CD4-positive, alpha-beta T cell (primary cell): Measurements from ENCODE around the gene KRTAP10-7. TPM values are rescaled to one million over a fixed set of nuclear protein-coding genes. Genes with fewer than 3 reads are reported as not detected.
A peak's percentile ranks its signal among the peaks of the same experiment; 100 is the strongest.

Experiments
- ATAC-seq: fragments of 200-7000 bp; cut with Tn5 transposase; one replicate; pipeline ENCODE4 v1.10.0; 2022; ENCODE audit warnings: mild to moderate bottlenecking; ENCODE audit not compliant: poor library complexity
- CTCF ChIA-PET: fragments of 350-600 bp; sonication (Branson Sonifier 250); formaldehyde crosslinking; loops from one replicate; lab custom pipeline; 2021; ENCODE audit warnings: antibody characterized with exemption, inconsistent platforms; lab: Charles Lee
- POLR2A ChIA-PET: fragments of 350-600 bp; sonication (Branson Sonifier 250); formaldehyde crosslinking; loops from one replicate; lab custom pipeline; 2021; ENCODE audit warnings: antibody characterized with exemption, inconsistent platforms; lab: Charles Lee
- DNase-seq, 14 experiments: peaks; one replicate each; pipeline ENCODE4 v3.0.0-alpha.2; 2013 to 2020; ENCODE audit warnings: mixed read lengths in 2 of 14
- H3K27ac ChIP-seq, 2 donors: one replicate each; pipeline versions ENCODE4 v1.5.1 to v1.7.0; 2013; ENCODE audit warnings: low read length in 2 of 2, low read depth in 1 of 2, mild to moderate bottlenecking in 1 of 2
- H3K27me3 ChIP-seq, 2 experiments: 1 replicate in 1 of 2; 2 replicates in 1 of 2; pipeline versions ENCODE4 v1.6.1 to v1.7.0; 2013; ENCODE audit warnings: low read length in 2 of 2, control low read depth in 1 of 2, mild to moderate bottlenecking in 1 of 2, moderate library complexity in 1 of 2; ENCODE audit not compliant: insufficient read depth in 2 of 2, control insufficient read depth in 1 of 2
- H3K36me3 ChIP-seq: one replicate; pipeline ENCODE4 v1.6.1; 2013; ENCODE audit warnings: low read length, control low read depth; ENCODE audit not compliant: insufficient read depth
- H3K4me1 ChIP-seq: one replicate; pipeline ENCODE4 v1.6.1; 2013; ENCODE audit warnings: low read length, control low read depth; ENCODE audit not compliant: insufficient read depth
- H3K4me3 ChIP-seq: one replicate; pipeline ENCODE4 v1.5.1; 2013; ENCODE audit warnings: mild to moderate bottlenecking, low read length, moderate library complexity
- H3K9me3 ChIP-seq, 2 experiments: 1 replicate in 1 of 2; 2 replicates in 1 of 2; pipeline versions ENCODE4 v1.6.1 to v1.7.0; 2013; ENCODE audit warnings: low read length in 2 of 2, mild to moderate bottlenecking in 2 of 2, control low read depth in 1 of 2, moderate library complexity in 1 of 2; ENCODE audit not compliant: control insufficient read depth in 1 of 2, insufficient read depth in 1 of 2
- H3K27ac Mint-ChIP-seq: one replicate; pipeline ENCODE4 v1.8.0; 2020; ENCODE audit warnings: mixed read lengths
- H3K27me3 Mint-ChIP-seq: one replicate; pipeline ENCODE4 v1.8.0; 2021; ENCODE audit warnings: mixed read lengths
- H3K36me3 Mint-ChIP-seq: one replicate; pipeline ENCODE4 v1.8.0; 2021; ENCODE audit warnings: low read depth, mixed read lengths
- H3K4me1 Mint-ChIP-seq: one replicate; pipeline ENCODE4 v1.8.0; 2021; ENCODE audit warnings: low read depth, mixed read lengths
- H3K4me3 Mint-ChIP-seq: one replicate; pipeline ENCODE4 v1.8.0; 2020; ENCODE audit warnings: mild to moderate bottlenecking, mixed read lengths
- H3K9me3 Mint-ChIP-seq: one replicate; pipeline ENCODE4 v1.8.0; 2020; ENCODE audit warnings: mixed read lengths
- intact Hi-C, 2 experiments: fragments of 100-400 bp; cut with DNase I in 1 of 2; cut with micrococcal nuclease in 1 of 2; formaldehyde crosslinking; loops; one replicate each; pipeline versions ENCODE4 v1.15.1 to v1.9.0; 2023 to 2025; cut with DNase I, micrococcal nuclease
- total RNA-seq, 174 experiments: library from RNA in 2 of 174; stranded (reverse) in 2 of 174; gene quantifications; one replicate each; pipeline ENCODE4 v1.2.3 and lab custom pipeline; 2021 to 2026
- TF ChIP-seq, protein P1 (sequence below): fragments of 200-600 bp; IDR thresholded peaks from one replicate; pipeline ENCODE4 v1.8.0; 2022; ENCODE audit warnings: antibody characterized with exemption, mild to moderate bottlenecking

The KRTAP10-7 gene
- total RNA-seq, 2 experiments from 2014 or later = not detected

DNA sequence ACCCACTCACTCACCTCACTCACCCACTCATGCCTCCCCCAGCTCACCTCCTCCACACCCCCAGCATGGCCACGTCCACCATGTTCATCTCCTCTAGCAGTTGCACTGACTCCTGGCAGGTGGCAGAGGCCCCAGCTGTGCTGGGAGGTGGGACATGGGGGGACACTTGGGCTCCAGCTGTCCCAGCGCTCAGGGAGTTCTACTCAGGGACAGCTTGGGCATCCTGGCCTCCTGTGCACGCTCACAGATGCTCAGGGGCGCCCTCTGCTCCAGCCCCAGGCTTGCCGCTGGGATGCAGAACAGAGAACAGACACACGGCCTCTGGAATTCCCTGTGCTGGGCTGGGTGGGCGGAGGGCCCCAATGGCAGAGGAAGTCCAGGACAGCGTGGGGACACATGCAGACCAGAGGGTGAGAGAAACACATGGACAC lies 16.7 kb downstream of the KRTAP10-7 start:
- Histone ChIP-seq H3K36me3 (no peaks in the 10 kb centered on the region), H3K27ac (no peak overlapping the region), H3K4me3 (no peak overlapping the region), H3K9me3 (peaks cover 10 to 11% of the 10 kb centered on the region in 2 experiments), H3K27me3 (no peaks in the 10 kb centered on the region), H3K4me1 (peaks cover 42% of the 10 kb centered on the region)
- POLR2A ChIA-PET = interaction anchor here (1.4 kb wide), 1 partner anchor 41 kb away, joined by 3 read pairs; the partner anchor contains the start of gene KRTAP12-3
- Mint-ChIP-seq H3K27ac (peak overlapping the region; percentile 88), H3K4me1 (peaks cover 52% of the 10 kb centered on the region), H3K36me3 (peaks cover 33% of the 10 kb centered on the region), H3K4me3 (no peak overlapping the region), H3K27me3 (no peaks in the 10 kb centered on the region), H3K9me3 (peaks cover 20% of the 10 kb centered on the region)
- intact Hi-C loops = loop anchor here (5.0 to 10.0 kb wide), 3 partner anchors 35 to 105 kb away; partner anchors contain the start of genes KRTAP10-1 (in 1 of the 2) and KRTAP12-4 (in 1 of the 2)
- CTCF ChIA-PET = no interaction called here
- ATAC-seq (no peak), DNase-seq (no peak)
- TF ChIP-seq, protein P1, sequence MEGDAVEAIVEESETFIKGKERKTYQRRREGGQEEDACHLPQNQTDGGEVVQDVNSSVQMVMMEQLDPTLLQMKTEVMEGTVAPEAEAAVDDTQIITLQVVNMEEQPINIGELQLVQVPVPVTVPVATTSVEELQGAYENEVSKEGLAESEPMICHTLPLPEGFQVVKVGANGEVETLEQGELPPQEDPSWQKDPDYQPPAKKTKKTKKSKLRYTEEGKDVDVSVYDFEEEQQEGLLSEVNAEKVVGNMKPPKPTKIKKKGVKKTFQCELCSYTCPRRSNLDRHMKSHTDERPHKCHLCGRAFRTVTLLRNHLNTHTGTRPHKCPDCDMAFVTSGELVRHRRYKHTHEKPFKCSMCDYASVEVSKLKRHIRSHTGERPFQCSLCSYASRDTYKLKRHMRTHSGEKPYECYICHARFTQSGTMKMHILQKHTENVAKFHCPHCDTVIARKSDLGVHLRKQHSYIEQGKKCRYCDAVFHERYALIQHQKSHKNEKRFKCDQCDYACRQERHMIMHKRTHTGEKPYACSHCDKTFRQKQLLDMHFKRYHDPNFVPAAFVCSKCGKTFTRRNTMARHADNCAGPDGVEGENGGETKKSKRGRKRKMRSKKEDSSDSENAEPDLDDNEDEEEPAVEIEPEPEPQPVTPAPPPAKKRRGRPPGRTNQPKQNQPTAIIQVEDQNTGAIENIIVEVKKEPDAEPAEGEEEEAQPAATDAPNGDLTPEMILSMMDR = no peak

DNA sequence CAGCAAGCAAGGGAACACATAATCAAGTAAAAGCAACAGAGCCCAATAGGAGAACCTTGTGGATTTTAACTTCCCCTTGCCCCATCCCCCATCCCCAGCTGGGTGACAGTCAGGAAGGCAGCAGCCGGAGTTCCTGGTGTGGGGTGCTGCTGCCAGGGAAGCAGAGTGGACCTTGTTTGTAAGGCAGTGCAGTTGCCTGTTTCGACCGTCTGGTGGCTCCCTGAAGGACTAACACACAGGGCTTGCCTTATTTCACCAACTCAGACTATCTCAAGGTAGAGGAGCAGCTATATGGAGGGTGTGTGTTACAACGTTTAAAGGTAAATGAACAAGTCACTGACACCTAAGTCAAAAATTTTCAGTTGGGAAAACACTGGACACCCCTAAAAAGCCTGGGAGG lies 18.1 kb downstream of the KRTAP10-7 start:
- TF ChIP-seq, protein P1 = no peak
- Histone ChIP-seq H3K27ac (peak overlapping the region; percentile 44 to 74), H3K27me3 (no peaks in the 10 kb centered on the region), H3K9me3 (peaks cover 12 to 13% of the 10 kb centered on the region in 2 experiments), H3K4me3 (no peak overlapping the region), H3K4me1 (peaks cover 42% of the 10 kb centered on the region), H3K36me3 (no peaks in the 10 kb centered on the region)
- Mint-ChIP-seq H3K27me3 (no peaks in the 10 kb centered on the region), H3K36me3 (peaks cover 46% of the 10 kb centered on the region), H3K4me3 (peak overlapping the region; percentile 31), H3K4me1 (peaks cover 52% of the 10 kb centered on the region), H3K9me3 (peaks cover 24% of the 10 kb centered on the region), H3K27ac (peak overlapping the region; percentile 88)
- DNase-seq (peak in 4 of 14 experiments; percentile 23 to 55 (median 34)), ATAC-seq (peak; percentile 55)
- intact Hi-C loops = loop anchor here (2.0 to 10.0 kb wide), 5 partner anchors 34 to 104 kb away; partner anchors contain the start of genes KRTAP10-1 (in 1 of the 2), KRTAP12-3 (in 1 of the 2) and KRTAP12-4 (in 1 of the 2)
- CTCF ChIA-PET = no interaction called here
- POLR2A ChIA-PET = interaction anchor here (0.9 to 2.4 kb wide), 10 partner anchors 10 to 256 kb away, joined by 3 to 40 read pairs (median 5); partner anchors contain the start of genes KRTAP12-3 and SUMO3

DNA sequence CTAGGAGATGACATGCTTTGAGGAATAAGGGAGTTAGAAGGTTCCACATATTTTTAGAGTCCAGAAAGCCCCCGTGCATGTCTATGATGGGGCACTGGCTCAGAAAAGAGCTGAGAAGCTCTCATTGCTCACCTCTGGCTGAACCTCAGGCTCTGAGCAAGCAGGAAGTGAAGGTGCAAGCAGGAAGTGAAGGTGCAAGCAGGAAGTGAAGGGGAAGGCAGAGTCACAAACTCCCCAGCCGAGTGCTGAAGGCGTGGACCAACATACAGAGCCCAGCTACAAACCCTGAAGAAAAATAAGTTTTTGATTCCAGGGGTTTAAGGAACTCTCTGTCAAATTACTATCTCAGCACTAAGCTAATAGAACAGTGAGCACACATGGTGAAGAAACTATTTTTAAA lies 18.5 kb downstream of the KRTAP10-7 start:
- Mint-ChIP-seq H3K27me3 (no peaks in the 10 kb centered on the region), H3K27ac (peak overlapping the region; percentile 88), H3K4me3 (peak overlapping the region; percentile 26), H3K4me1 (peaks cover 52% of the 10 kb centered on the region), H3K9me3 (peaks cover 27% of the 10 kb centered on the region), H3K36me3 (peaks cover 50% of the 10 kb centered on the region)
- ATAC-seq (peak; percentile 98), DNase-seq (peak; percentile 44 to 89 (median 60))
- no peak overlapping the region for H3K4me3 ChIP-seq
- H3K4me1 ChIP-seq = peaks cover 42% of the 10 kb centered on the region
- peaks cover 12 to 16% of the 10 kb centered on the region in 2 experiments for H3K9me3 ChIP-seq
- POLR2A ChIA-PET = interaction anchor here (0.9 to 2.4 kb wide), 10 partner anchors 9 to 255 kb away, joined by 3 to 40 read pairs (median 5); partner anchors contain the start of genes KRTAP12-3 and SUMO3
- TF ChIP-seq, protein P1 = no peak
- peak overlapping the region; percentile 44 to 74 for H3K27ac ChIP-seq
- intact Hi-C loops = loop anchor here (2.0 to 10.0 kb wide), 5 partner anchors 33 to 103 kb away; partner anchors contain the start of genes KRTAP10-1 (in 1 of the 2), KRTAP12-3 (in 1 of the 2) and KRTAP12-4 (in 1 of the 2)
- no peaks in the 10 kb centered on the region for H3K36me3 ChIP-seq
- CTCF ChIA-PET = no interaction called here
- H3K27me3 ChIP-seq = no peaks in the 10 kb centered on the region
